ENCODE results near the gene SOX1.

Gene SOX1

DNA sequence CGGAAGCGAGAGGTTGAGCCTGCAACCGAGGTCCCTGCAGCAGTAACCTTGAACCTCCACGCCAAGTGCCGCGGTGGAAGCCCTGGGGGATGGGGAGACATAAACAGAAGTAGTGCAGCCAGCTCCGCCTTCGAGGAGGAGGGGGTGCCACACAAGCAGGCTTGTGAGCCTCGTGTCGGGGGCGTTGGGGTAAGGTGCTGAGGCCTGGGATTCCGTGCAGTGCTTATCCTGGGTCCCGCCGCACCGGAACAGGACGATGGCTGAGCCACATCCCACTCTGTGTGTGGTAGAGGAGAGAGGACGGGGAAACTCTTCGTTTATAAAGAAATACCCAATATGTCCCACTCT lies 51.0 kb downstream of the SOX1 start:
- Histone ChIP-seq H2AFZ (ENCODE audit: low read length) (no peak overlapping the region), H3K27ac (ENCODE audit: low read length) (no peak overlapping the region), H3K9me2 (replicated peaks; ENCODE audit: insufficient read depth, low read length) (no peaks in the 10 kb centered on the region), H3K9ac (ENCODE audit: low read length) (no peak overlapping the region), H3K4me2 (ENCODE audit: low read depth, low read length) (no peak overlapping the region), H3F3A (ENCODE audit: insufficient read depth, low read length) (no peaks in the 10 kb centered on the region), H3K9me3 (replicated peaks; ENCODE audit: insufficient read depth, low read length) (no peaks in the 10 kb centered on the region), H3K79me2 (ENCODE audit: low read length) (no peaks in the 10 kb centered on the region), H3K36me3 (replicated peaks; ENCODE audit: insufficient read depth, low read length) (no peaks in the 10 kb centered on the region), H3K4me3 (ENCODE audit: low read length) (no peak overlapping the region), H3K27me3 (replicated peaks; ENCODE audit: insufficient read depth, low read length) (peaks cover 4% of the 10 kb centered on the region; the same call in 1 of the 2 replicates), H3K4me1 (ENCODE audit: low read length) (no peaks in the 10 kb centered on the region), H4K20me1 (ENCODE audit: insufficient read depth, low read length) (no peaks in the 10 kb centered on the region)
- no peak for DNase-seq
- TF ChIP-seq EZH2 (optimal IDR thresholded peaks at IDR 0.05; ENCODE audit: low read depth, low read length) (no peak), EZH2phosphoT487 (IDR thresholded peaks at IDR 0.05; ENCODE audit: low read length) (no peak), CTCF (IDR thresholded peaks at IDR 0.05; ENCODE audit: low read length) (no peak)

GRCh38 chr13:112118451-112119064 lies 51.6 kb downstream of the SOX1 start:
- H3K36me3 ChIP-seq (replicated peaks; ENCODE audit: insufficient read depth, low read length), result no peaks in the 10 kb centered on the region
- peaks cover 4% of the 10 kb centered on the region; the same call in 1 of the 2 replicates for H3K27me3 ChIP-seq (replicated peaks; ENCODE audit: insufficient read depth, low read length)
- H2AFZ ChIP-seq (ENCODE audit: low read length), result no peak overlapping the region
- TF ChIP-seq EZH2phosphoT487 (IDR thresholded peaks at IDR 0.05; ENCODE audit: low read length) (no peak), EZH2 (optimal IDR thresholded peaks at IDR 0.05; ENCODE audit: low read depth, low read length) (no peak), CTCF (IDR thresholded peaks at IDR 0.05; ENCODE audit: low read length) (no peak)
- no peak overlapping the region for H3K9ac ChIP-seq (ENCODE audit: low read length)
- no peak overlapping the region for H3K27ac ChIP-seq (ENCODE audit: low read length)
- no peaks in the 10 kb centered on the region for H3K9me3 ChIP-seq (replicated peaks; ENCODE audit: insufficient read depth, low read length)
- DNase-seq, result no peak
- no peak overlapping the region for H3K4me2 ChIP-seq (ENCODE audit: low read depth, low read length)
- no peaks in the 10 kb centered on the region for H3F3A ChIP-seq (ENCODE audit: insufficient read depth, low read length)
- H4K20me1 ChIP-seq (ENCODE audit: insufficient read depth, low read length), result no peaks in the 10 kb centered on the region
- H3K79me2 ChIP-seq (ENCODE audit: low read length), result no peaks in the 10 kb centered on the region
- no peak overlapping the region for H3K4me3 ChIP-seq (ENCODE audit: low read length)
- H3K4me1 ChIP-seq (ENCODE audit: low read length), result no peaks in the 10 kb centered on the region
- no peaks in the 10 kb centered on the region for H3K9me2 ChIP-seq (replicated peaks; ENCODE audit: insufficient read depth, low read length)

GRCh38 chr13:112119192-112120030 lies 52.5 kb downstream of the SOX1 start:
- no peak for TF ChIP-seq EZH2 (optimal IDR thresholded peaks at IDR 0.05; ENCODE audit: low read depth, low read length)
- no peak for TF ChIP-seq CTCF (IDR thresholded peaks at IDR 0.05; ENCODE audit: low read length)
- no peak for TF ChIP-seq EZH2phosphoT487 (IDR thresholded peaks at IDR 0.05; ENCODE audit: low read length)
- Histone ChIP-seq H3K4me2 (ENCODE audit: low read depth, low read length) (no peak overlapping the region), H3K9me2 (replicated peaks; ENCODE audit: insufficient read depth, low read length) (no peaks in the 10 kb centered on the region), H3K4me3 (ENCODE audit: low read length) (no peak overlapping the region), H3K4me1 (ENCODE audit: low read length) (no peaks in the 10 kb centered on the region), H3K27ac (ENCODE audit: low read length) (no peak overlapping the region), H4K20me1 (ENCODE audit: insufficient read depth, low read length) (no peaks in the 10 kb centered on the region), H3K79me2 (ENCODE audit: low read length) (no peaks in the 10 kb centered on the region), H2AFZ (ENCODE audit: low read length) (no peak overlapping the region), H3F3A (ENCODE audit: insufficient read depth, low read length) (no peaks in the 10 kb centered on the region), H3K9me3 (replicated peaks; ENCODE audit: insufficient read depth, low read length) (no peaks in the 10 kb centered on the region), H3K27me3 (replicated peaks; ENCODE audit: insufficient read depth, low read length) (peaks cover 4% of the 10 kb centered on the region; the same call in 1 of the 2 replicates), H3K36me3 (replicated peaks; ENCODE audit: insufficient read depth, low read length) (no peaks in the 10 kb centered on the region), H3K9ac (ENCODE audit: low read length) (no peak overlapping the region)
- DNase-seq, result no peak
